ENCODE measurements around the gene GNB1L.

GNB1L gene

GRCh38 chr22:19742160-19743066 lies 112.3 kb downstream of the GNB1L start:
- Histone ChIP-seq H3K27ac (ENCODE audit: low read depth, low read length) (no peak overlapping the region), H3K9me3 (ENCODE audit: control insufficient read depth in 5 of 5, low read length in 5 of 5) (no peaks in the 10 kb centered on the region), H3K9ac (ENCODE audit: low read length in 5 of 5) (no peak overlapping the region), H3K27me3 (ENCODE audit: control insufficient read depth in 5 of 5, insufficient read depth in 4 of 5, low read length in 5 of 5) (peaks cover 3 to 15% (median 7%) of the 10 kb centered on the region in 5 donors), H3K36me3 (ENCODE audit: control insufficient read depth in 5 of 5, insufficient read depth in 5 of 5, low read length in 5 of 5) (no peaks in the 10 kb centered on the region), H3K4me3 (ENCODE audit: low read depth in 1 of 5, low read length in 5 of 5) (no peak overlapping the region), H3K4me1 (ENCODE audit: control insufficient read depth in 5 of 5, insufficient read depth in 5 of 5, low read length in 5 of 5) (peaks cover 0 to 16% (median 11%) of the 10 kb centered on the region in 5 donors)

- H3K4me3 ChIP-seq (ENCODE audit: low read depth in 1 of 5, low read length in 5 of 5), result no peak overlapping the region
- no peaks in the 10 kb centered on the region for H3K9me3 ChIP-seq (ENCODE audit: control insufficient read depth in 5 of 5, low read length in 5 of 5)
- no peak overlapping the region for H3K27ac ChIP-seq (ENCODE audit: low read depth, low read length)
These were observed 113.6 kb downstream of the GNB1L start for GRCh38 chr22:19741053-19741452.

GRCh38 chr22:19740586-19740985 lies 114.1 kb downstream of the GNB1L start:
- peaks cover 0 to 12% (median 4%) of the 10 kb centered on the region in 5 donors for H3K4me1 ChIP-seq (ENCODE audit: control insufficient read depth in 5 of 5, insufficient read depth in 5 of 5, low read length in 5 of 5)
- peaks cover 6 to 15% (median 11%) of the 10 kb centered on the region in 5 donors for H3K27me3 ChIP-seq (ENCODE audit: control insufficient read depth in 5 of 5, insufficient read depth in 4 of 5, low read length in 5 of 5)
- no peak overlapping the region for H3K4me3 ChIP-seq (ENCODE audit: low read depth in 1 of 5, low read length in 5 of 5)
- no peaks in the 10 kb centered on the region for H3K36me3 ChIP-seq (ENCODE audit: control insufficient read depth in 5 of 5, insufficient read depth in 5 of 5, low read length in 5 of 5)
- no peaks in the 10 kb centered on the region for H3K9me3 ChIP-seq (ENCODE audit: control insufficient read depth in 5 of 5, low read length in 5 of 5)
- no peak overlapping the region for H3K9ac ChIP-seq (ENCODE audit: low read length in 5 of 5)
- no peak overlapping the region for H3K27ac ChIP-seq (ENCODE audit: low read depth, low read length)

More at GRCh38 chr22:19741053-19741452, 113.6 kb downstream of the GNB1L start:
- Histone ChIP-seq H3K4me1 (ENCODE audit: control insufficient read depth in 5 of 5, insufficient read depth in 5 of 5, low read length in 5 of 5) (peaks cover 0 to 15% (median 9%) of the 10 kb centered on the region in 5 donors), H3K9ac (ENCODE audit: low read length in 5 of 5) (no peak overlapping the region), H3K36me3 (ENCODE audit: control insufficient read depth in 5 of 5, insufficient read depth in 5 of 5, low read length in 5 of 5) (no peaks in the 10 kb centered on the region), H3K27me3 (ENCODE audit: control insufficient read depth in 5 of 5, insufficient read depth in 4 of 5, low read length in 5 of 5) (peaks cover 6 to 17% (median 10%) of the 10 kb centered on the region in 5 donors)

- Histone ChIP-seq H3K27ac (ENCODE audit: low read depth, low read length) (no peak overlapping the region), H3K4me3 (ENCODE audit: low read depth in 1 of 5, low read length in 5 of 5) (no peak overlapping the region), H3K4me1 (ENCODE audit: control insufficient read depth in 5 of 5, insufficient read depth in 5 of 5, low read length in 5 of 5) (peaks cover 0 to 8% (median 2%) of the 10 kb centered on the region in 5 donors), H3K36me3 (ENCODE audit: control insufficient read depth in 5 of 5, insufficient read depth in 5 of 5, low read length in 5 of 5) (no peaks in the 10 kb centered on the region), H3K9ac (ENCODE audit: low read length in 5 of 5) (no peak overlapping the region), H3K27me3 (ENCODE audit: control insufficient read depth in 5 of 5, insufficient read depth in 4 of 5, low read length in 5 of 5) (peaks cover 6 to 15% (median 12%) of the 10 kb centered on the region in 5 donors), H3K9me3 (ENCODE audit: control insufficient read depth in 5 of 5, low read length in 5 of 5) (no peaks in the 10 kb centered on the region)
These were observed 114.7 kb downstream of the GNB1L start for GRCh38 chr22:19739911-19740449.

- no peak overlapping the region for H3K9ac ChIP-seq (ENCODE audit: low read length in 5 of 5)
- H3K4me1 ChIP-seq (ENCODE audit: control insufficient read depth in 5 of 5, insufficient read depth in 5 of 5, low read length in 5 of 5), result peaks cover 0 to 8% (median 2%) of the 10 kb centered on the region in 5 donors
- no peaks in the 10 kb centered on the region for H3K36me3 ChIP-seq (ENCODE audit: control insufficient read depth in 5 of 5, insufficient read depth in 5 of 5, low read length in 5 of 5)
- H3K27ac ChIP-seq (ENCODE audit: low read depth, low read length), result no peak overlapping the region
- peaks cover 6 to 15% (median 12%) of the 10 kb centered on the region in 5 donors for H3K27me3 ChIP-seq (ENCODE audit: control insufficient read depth in 5 of 5, insufficient read depth in 4 of 5, low read length in 5 of 5)
- H3K9me3 ChIP-seq (ENCODE audit: control insufficient read depth in 5 of 5, low read length in 5 of 5), result no peaks in the 10 kb centered on the region
- H3K4me3 ChIP-seq (ENCODE audit: low read depth in 1 of 5, low read length in 5 of 5), result no peak overlapping the region
These were observed 115.2 kb downstream of the GNB1L start for GRCh38 chr22:19739448-19739895.

GRCh38 chr22:19738664-19739447 lies 115.8 kb downstream of the GNB1L start:
- peaks cover 6 to 15% (median 12%) of the 10 kb centered on the region in 5 donors for H3K27me3 ChIP-seq (ENCODE audit: control insufficient read depth in 5 of 5, insufficient read depth in 4 of 5, low read length in 5 of 5)
- no peak overlapping the region for H3K9ac ChIP-seq (ENCODE audit: low read length in 5 of 5)
- no peak overlapping the region for H3K27ac ChIP-seq (ENCODE audit: low read depth, low read length)
- H3K4me3 ChIP-seq (ENCODE audit: low read depth in 1 of 5, low read length in 5 of 5), result no peak overlapping the region
- H3K9me3 ChIP-seq (ENCODE audit: control insufficient read depth in 5 of 5, low read length in 5 of 5), result no peaks in the 10 kb centered on the region
- H3K36me3 ChIP-seq (ENCODE audit: control insufficient read depth in 5 of 5, insufficient read depth in 5 of 5, low read length in 5 of 5), result no peaks in the 10 kb centered on the region
- peaks cover 0 to 8% (median 2%) of the 10 kb centered on the region in 5 donors for H3K4me1 ChIP-seq (ENCODE audit: control insufficient read depth in 5 of 5, insufficient read depth in 5 of 5, low read length in 5 of 5)

- Histone ChIP-seq H3K9me3 (ENCODE audit: control insufficient read depth in 5 of 5, low read length in 5 of 5) (no peaks in the 10 kb centered on the region), H3K9ac (ENCODE audit: low read length in 5 of 5) (no peak overlapping the region), H3K4me1 (ENCODE audit: control insufficient read depth in 5 of 5, insufficient read depth in 5 of 5, low read length in 5 of 5) (peaks cover 0 to 8% (median 2%) of the 10 kb centered on the region in 5 donors), H3K4me3 (ENCODE audit: low read depth in 1 of 5, low read length in 5 of 5) (no peak overlapping the region), H3K27ac (ENCODE audit: low read depth, low read length) (no peak overlapping the region), H3K36me3 (ENCODE audit: control insufficient read depth in 5 of 5, insufficient read depth in 5 of 5, low read length in 5 of 5) (no peaks in the 10 kb centered on the region), H3K27me3 (ENCODE audit: control insufficient read depth in 5 of 5, insufficient read depth in 4 of 5, low read length in 5 of 5) (peaks cover 6 to 15% (median 12%) of the 10 kb centered on the region in 5 donors)
These were observed 116.6 kb downstream of the GNB1L start for GRCh38 chr22:19737846-19738663.

- H3K9ac ChIP-seq (ENCODE audit: low read length in 5 of 5), result no peak overlapping the region
- H3K9me3 ChIP-seq (ENCODE audit: control insufficient read depth in 5 of 5, low read length in 5 of 5), result no peaks in the 10 kb centered on the region
- no peaks in the 10 kb centered on the region for H3K36me3 ChIP-seq (ENCODE audit: control insufficient read depth in 5 of 5, insufficient read depth in 5 of 5, low read length in 5 of 5)
- H3K27ac ChIP-seq (ENCODE audit: low read depth, low read length), result no peak overlapping the region
- H3K4me3 ChIP-seq (ENCODE audit: low read depth in 1 of 5, low read length in 5 of 5), result no peak overlapping the region
- peaks cover 10 to 15% (median 12%) of the 10 kb centered on the region in 5 donors for H3K27me3 ChIP-seq (ENCODE audit: control insufficient read depth in 5 of 5, insufficient read depth in 4 of 5, low read length in 5 of 5)
- H3K4me1 ChIP-seq (ENCODE audit: control insufficient read depth in 5 of 5, insufficient read depth in 5 of 5, low read length in 5 of 5), result peaks cover 0 to 11% (median 4%) of the 10 kb centered on the region in 5 donors
These were observed 118.8 kb downstream of the GNB1L start for GRCh38 chr22:19735665-19736510.

All from subcutaneous abdominal adipose tissue (tissue), 5 donors.